Testis (tissue), 3 donors: ENCODE results near the gene FBXW9. TPM values are rescaled to one million over a fixed set of nuclear protein-coding genes. Genes with fewer than 3 reads are reported as not detected.
A peak's percentile ranks its signal among the peaks of the same experiment; 100 is the strongest.

Source experiments
- DNase-seq: peaks from one replicate; pipeline ENCODE4 v3.0.0-alpha.2; 2019
- H3K27ac ChIP-seq, 2 donors: fragments of 200-600 bp; sonication (generic); one replicate each; pipeline ENCODE4 v1.5.1; 2019
- H3K27me3 ChIP-seq: fragments of 200-600 bp; sonication (generic); one replicate; pipeline ENCODE4 v1.5.1; 2019
- H3K36me3 ChIP-seq: fragments of 200-600 bp; sonication (generic); one replicate; pipeline ENCODE4 v1.5.1; 2017; ENCODE audit warnings: low read depth; ENCODE audit errors: missing control alignments
- H3K4me1 ChIP-seq: fragments of 200-600 bp; sonication (generic); one replicate; pipeline ENCODE4 v1.5.1; 2019
- H3K4me3 ChIP-seq, 2 donors: fragments of 200-600 bp; sonication (generic); one replicate each; pipeline ENCODE4 v1.5.1; 2017 to 2019
- H3K9me3 ChIP-seq: fragments of 200-600 bp; sonication (generic); one replicate; pipeline ENCODE4 v1.5.1; 2017
- CTCF ChIP-seq, 3 experiments: fragments of 450-650 bp in 2 of 3; fragments of 200-600 bp in 1 of 3; sonication (generic) in 1 of 3; IDR thresholded peaks; one replicate each; pipeline ENCODE4 v1.5.1; 2016 to 2019; ENCODE audit warnings: antibody characterized with exemption in 3 of 3, mild to moderate bottlenecking in 2 of 3, moderate library complexity in 1 of 3
- POLR2A ChIP-seq: fragments of 450-650 bp; IDR thresholded peaks from one replicate; pipeline ENCODE4 v1.6.1; 2017; ENCODE audit warnings: antibody characterized with exemption, mild to moderate bottlenecking, moderate library complexity
- WGBS, 2 donors: methylation state at CpG; one replicate each; pipeline ENCODE4 v1.1.5; 2018; 5-methylcytosine and 5-hydroxymethylcytosine counted together
- intact Hi-C: fragments of 100-400 bp; cut with DNase I; formaldehyde crosslinking; loops from one replicate; pipeline ENCODE4 v1.15.1; 2023; ENCODE audit warnings: low total_unique reads
- polyA plus RNA-seq: library from polyadenylated mRNA; stranded (reverse); fragments of 350-450 nt; fragmentation: Illumina TruSeq; extraction: RNeasy Lipid Tissue Mini Kit (QIAGEN cat#74804); gene quantifications from one replicate; pipeline ENCODE4 v1.2.3, GENCODE V29; 2014; ENCODE audit warnings: low read depth, low replicate concordance; ENCODE audit not compliant: insufficient read depth
- total RNA-seq, 2 donors: library from RNA; depleted of rRNA; stranded (reverse); fragments of >200 nt; gene quantifications; one replicate each; pipeline ENCODE4 v1.2.3, GENCODE V29; 2016

The FBXW9 gene
- total and polyA plus RNA-seq, 3 donors from 2014 or later, result 20.5 to 27.4 (median 23.3) TPM

GRCh38 chr19:12668346-12668745, 28.1 kb downstream of the FBXW9 start:
- Histone ChIP-seq H3K4me1 (peaks cover 32% of the 10 kb centered on the region), H3K27ac (peak overlapping the region; percentile 93), H3K9me3 (no peaks in the 10 kb centered on the region), H3K4me3 (peak overlapping the region; percentile 87 to 91), H3K27me3 (no peaks in the 10 kb centered on the region), H3K36me3 (no peaks in the 10 kb centered on the region)
- TF ChIP-seq CTCF (IDR thresholded peaks at IDR 0.05) (no peak), POLR2A (no peak)
- DNase-seq, result no peak
- 36 to 64% methylated on average over 8 of the region's 8 CpGs for WGBS, 2 donors
- intact Hi-C loops, result no loop called here

GRCh38 chr19:12667731-12668302, 28.6 kb downstream of the FBXW9 start:
- H3K4me1 ChIP-seq, result peaks cover 32% of the 10 kb centered on the region
- TF ChIP-seq CTCF (IDR thresholded peaks at IDR 0.05) (no peak), POLR2A (no peak)
- H3K27me3 ChIP-seq, result no peaks in the 10 kb centered on the region
- no peaks in the 10 kb centered on the region for H3K36me3 ChIP-seq
- H3K9me3 ChIP-seq, result no peaks in the 10 kb centered on the region
- H3K27ac ChIP-seq, result no peak overlapping the region
- 79 to 85% methylated on average over 2 to 4 of the region's 4 CpGs for WGBS, 2 donors
- H3K4me3 ChIP-seq, result no peak overlapping the region
- no peak for DNase-seq
- intact Hi-C loops, result no loop called here

- H3K27ac ChIP-seq, result peak within 1 kb of the TSS in 1 of 2 donors; percentile 59
- H3K36me3 ChIP-seq, result no peaks in the 10 kb centered on the region
- peak; percentile 76 for DNase-seq
- H3K4me3 ChIP-seq, result peak within 1 kb of the TSS; percentile 75 to 79
- no peaks in the 10 kb centered on the region for H3K9me3 ChIP-seq
- H3K27me3 ChIP-seq, result no peaks in the 10 kb centered on the region
- no peak for TF ChIP-seq CTCF (IDR thresholded peaks at IDR 0.05)
- no peak for TF ChIP-seq POLR2A
- WGBS, 2 donors, result 1% methylated on average over 14 to 45 of the region's 46 CpGs
- H3K4me1 ChIP-seq, result peaks cover 32% of the 10 kb centered on the region
- intact Hi-C loops, result no loop called here
These were observed 30.0 kb downstream of the FBXW9 start, which contains the start of the genes MAN2B1 and WDR83 for GRCh38 chr19:12666265-12667048. MAN2B1 (minus strand) TSS chr19:12666742; CDS start chr19:12666701, 41 bp downstream. WDR83 (plus strand) TSS chr19:12666807; CDS start chr19:12669791, 2,984 bp downstream.

- Histone ChIP-seq H3K4me1 (peaks cover 32% of the 10 kb centered on the region), H3K27me3 (no peaks in the 10 kb centered on the region), H3K36me3 (no peaks in the 10 kb centered on the region), H3K9me3 (no peaks in the 10 kb centered on the region), H3K4me3 (peak overlapping the region; percentile 75 to 79), H3K27ac (no peak overlapping the region)
- no peak for DNase-seq
- 25 to 44% methylated on average over 12 of the region's 12 CpGs for WGBS, 2 donors
- no peak for TF ChIP-seq POLR2A
- no peak for TF ChIP-seq CTCF (IDR thresholded peaks at IDR 0.05)
- intact Hi-C loops, result no loop called here
These were observed 30.7 kb downstream of the FBXW9 start for GRCh38 chr19:12665671-12666264.
